ENCODE data around the gene RAPGEF3. TPM values are rescaled to one million over a fixed set of nuclear protein-coding genes. Genes with fewer than 3 reads are reported as not detected.

The RAPGEF3 gene
- total and polyA plus RNA-seq, 2 of the 8 experiments (the other 6 are each of a cell fraction or from before 2014, with no cell fraction given), result 5.0 to 9.4 TPM

- TF ChIP-seq CTCF (IDR thresholded peaks at IDR 0.05; ENCODE audit: control extremely low read depth in 1 of 3, insufficient read depth in 1 of 3, low read depth in 1 of 3, low read length in 3 of 3) (peak; percentile 63 to 89 (median 77)), RAD21 (IDR thresholded peaks at IDR 0.05 in 1 of 2, conservative IDR thresholded peaks at IDR 0.05 in 1 of 2; ENCODE audit: low read depth in 2 of 2, low read length in 2 of 2) (peak; percentile 83 to 87), SP2 (IDR thresholded peaks at IDR 0.05; ENCODE audit: low read length) (no peak)
- Histone ChIP-seq H2BK12ac (ENCODE audit: low read depth, low read length) (no peak overlapping the region), H3K27me3 (replicated peaks in 1 of 4; ENCODE audit: control insufficient read depth in 3 of 4, extremely low read depth in 1 of 4, insufficient read depth in 3 of 4, low read length in 3 of 4) (no peaks in the 10 kb centered on the region; a peak in 1 of 7 replicates), H3K79me2 (ENCODE audit: control insufficient read depth in 1 of 2, insufficient read depth in 2 of 2, low read length in 2 of 2) (no peaks in the 10 kb centered on the region), H3K18ac (ENCODE audit: extremely low read depth, low read length) (no peak overlapping the region), H3K56ac (replicated peaks; ENCODE audit: insufficient read length, low read depth, low read length) (no peak overlapping the region), H3K79me1 (ENCODE audit: low read depth, low read length) (no peaks in the 10 kb centered on the region), H3K27ac (ENCODE audit: low read depth, low read length) (no peak overlapping the region), H4K8ac (ENCODE audit: extremely low read depth, insufficient read depth, low read length) (no peak overlapping the region), H3K4me2 (ENCODE audit: insufficient read depth in 1 of 2, low read depth in 2 of 2, low read length in 2 of 2) (no peak overlapping the region), H3K4me1 (replicated peaks in 1 of 4; ENCODE audit: control insufficient read depth in 3 of 4, insufficient read depth in 4 of 4, low read length in 3 of 4) (peaks cover 3 to 12% (median 9%) of the 10 kb centered on the region in 4 experiments; a peak in 5 of 7 replicates), H3K4ac (replicated peaks; ENCODE audit: insufficient read length, low read depth, low read length) (no peak overlapping the region), H3K9ac (replicated peaks in 1 of 4; ENCODE audit: extremely low read depth in 1 of 4, low read depth in 3 of 4, low read length in 3 of 4) (no peak overlapping the region), H4K5ac (ENCODE audit: insufficient read length, low read depth, low read length) (no peak overlapping the region), H3K9me3 (ENCODE audit: insufficient read depth in 2 of 2, low read depth in 1 of 2, low read length in 1 of 2) (no peaks in the 10 kb centered on the region), H2BK20ac (ENCODE audit: low read length) (no peak overlapping the region), H3K23me2 (ENCODE audit: low read depth, low read length) (no peaks in the 10 kb centered on the region), H3K14ac (ENCODE audit: insufficient read length) (no peak overlapping the region), H2AFZ (ENCODE audit: low read length) (no peak overlapping the region), H2BK15ac (ENCODE audit: low read length) (no peak overlapping the region), H3K36me3 (ENCODE audit: control insufficient read depth in 2 of 4, insufficient read depth in 4 of 4, low read length in 3 of 4) (no peaks in the 10 kb centered on the region), H4K91ac (replicated peaks; ENCODE audit: insufficient read length, low read length) (no peak overlapping the region), H2BK120ac (replicated peaks; ENCODE audit: low read depth, low read length) (no peak overlapping the region), H2BK5ac (ENCODE audit: low read depth, low read length) (no peak overlapping the region), H2AK5ac (ENCODE audit: low read depth, low read length) (0 out of 2 replicates have a peak overlapping the region, but pooled peaks have one; percentile 11), H3K4me3 (ENCODE audit: extremely low read depth in 1 of 4, insufficient read depth in 2 of 4, low read depth in 3 of 4, low read length in 4 of 4) (no peak overlapping the region), H4K20me1 (replicated peaks in 1 of 2; ENCODE audit: control insufficient read depth in 1 of 2, insufficient read depth in 2 of 2, low read length in 2 of 2) (no peaks in the 10 kb centered on the region), H3K23ac (ENCODE audit: insufficient read length) (no peak overlapping the region)
- FAIRE-seq (no peak), DNase-seq (ENCODE audit: low read depth in 1 of 2, low spot score in 2 of 2) (peak in 1 of 2 experiments; percentile 77)
- ChIA-PET CTCF (ENCODE audit: partially characterized antibody) (interaction anchor here (0.6 to 58.8 kb wide), 23 partner anchors 11 to 1175 kb away, joined by 3 to 2442 read pairs (median 3); partner anchors contain the start of genes ENDOU, HDAC7, RAPGEF3 and RPAP3), POLR2A (ENCODE audit: partially characterized antibody) (interaction anchor here (0.7 to 10.5 kb wide), 11 partner anchors 9 to 72 kb away, joined by 3 to 79 read pairs (median 4); partner anchors contain the start of genes RAPGEF3 and RPAP3)
- 57% methylated on average over 4 of the region's 4 CpGs; no CpG with 5 or more reads in 1 of the 2 experiments for WGBS, 2 experiments (ENCODE audit: extremely low coverage in 1 of 2, insufficient coverage in 1 of 2, insufficient read length in 1 of 2, insufficient replicate concordance in 2 of 2, low coverage in 1 of 2, low lambda C conversion rate in 2 of 2, missing lambda C conversion rate in 1 of 2)
Observed at GRCh38 chr12:47767216-47767724, 8.6 kb upstream of the RAPGEF3 start.

All from H1 (cell line).